Measurements from ENCODE around the gene TMEM60. TPM values are rescaled to one million over a fixed set of nuclear protein-coding genes. Genes with fewer than 3 reads are reported as not detected.

The TMEM60 gene
- total and polyA plus RNA-seq, 8 donors: 8.8 to 18.2 (median 14.5) TPM; not detected in 2

DNA sequence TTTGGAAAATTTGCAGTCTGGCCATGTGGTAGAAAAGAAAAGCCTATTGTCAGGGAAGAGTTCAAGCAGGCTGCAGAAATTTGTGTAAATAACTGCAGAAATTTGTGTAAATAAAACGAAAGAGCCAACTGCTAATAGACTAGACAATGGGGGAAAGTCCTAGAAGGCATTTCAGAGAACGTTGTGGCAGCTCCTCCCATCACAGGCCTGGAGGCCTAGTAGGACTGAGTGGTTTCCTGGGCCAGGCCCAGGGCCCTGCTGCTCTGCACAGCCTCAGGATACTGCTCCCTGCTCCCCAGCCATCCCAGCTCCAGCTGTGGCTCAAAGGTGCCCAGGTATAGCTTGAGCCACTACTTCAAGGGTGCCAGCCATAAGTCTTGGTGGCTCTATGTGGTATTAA is 51.1 kb downstream of the TMEM60 start:
- Histone ChIP-seq H3K4me1 (peaks cover 13 to 45% (median 28%) of the 10 kb centered on the region in 4 donors), H3K4me3 (no peak overlapping the region), H3K36me3 (peaks cover 0 to 36% (median 24%) of the 10 kb centered on the region in 4 donors), H3K27ac (no peak overlapping the region), H3K9me3 (no peaks in the 10 kb centered on the region), H3K27me3 (no peaks in the 10 kb centered on the region)
- TF ChIP-seq POLR2A (IDR thresholded peaks at IDR 0.05): no peak
- no peak for TF ChIP-seq CTCF (IDR thresholded peaks at IDR 0.05)
- no peak for TF ChIP-seq EP300 (IDR thresholded peaks at IDR 0.05)
- TF ChIP-seq POLR2AphosphoS5 (IDR thresholded peaks at IDR 0.05): no peak
- intact Hi-C loops (cut with DNase I; ENCODE audit: low total_unique reads): no loop called here
- WGBS, 5 donors: 17 to 45% (median 25%) methylated on average over 2 of the region's 2 CpGs
- no peak for DNase-seq

GRCh38 chr7:77746824-77747165 is 51.4 kb downstream of the TMEM60 start:
- no peak for DNase-seq
- peaks cover 13 to 41% (median 25%) of the 10 kb centered on the region in 4 donors for H3K4me1 ChIP-seq
- no peak overlapping the region for H3K27ac ChIP-seq
- H3K4me3 ChIP-seq: no peak overlapping the region
- WGBS, 5 donors: 87 to 100% (median 98%) methylated on average over 2 of the region's 2 CpGs
- peaks cover 0 to 36% (median 23%) of the 10 kb centered on the region in 4 donors for H3K36me3 ChIP-seq
- no peak for TF ChIP-seq EP300 (IDR thresholded peaks at IDR 0.05)
- TF ChIP-seq POLR2AphosphoS5 (IDR thresholded peaks at IDR 0.05): no peak
- no peak for TF ChIP-seq POLR2A (IDR thresholded peaks at IDR 0.05)
- no peak for TF ChIP-seq CTCF (IDR thresholded peaks at IDR 0.05)
- intact Hi-C loops (cut with DNase I; ENCODE audit: low total_unique reads): no loop called here
- H3K9me3 ChIP-seq: no peaks in the 10 kb centered on the region
- no peaks in the 10 kb centered on the region for H3K27me3 ChIP-seq

- H3K4me1 ChIP-seq: peaks cover 13 to 36% (median 23%) of the 10 kb centered on the region in 4 donors
- no peaks in the 10 kb centered on the region for H3K9me3 ChIP-seq
- WGBS, 5 donors: 74 to 84% (median 79%) methylated on average over 6 of the region's 6 CpGs
- no peak overlapping the region for H3K27ac ChIP-seq
- TF ChIP-seq POLR2A (IDR thresholded peaks at IDR 0.05): no peak
- TF ChIP-seq EP300 (IDR thresholded peaks at IDR 0.05): no peak
- no peak for TF ChIP-seq CTCF (IDR thresholded peaks at IDR 0.05)
- TF ChIP-seq POLR2AphosphoS5 (IDR thresholded peaks at IDR 0.05): no peak
- peaks cover 0 to 31% (median 20%) of the 10 kb centered on the region in 4 donors for H3K36me3 ChIP-seq
- no peaks in the 10 kb centered on the region for H3K27me3 ChIP-seq
- intact Hi-C loops (cut with DNase I; ENCODE audit: low total_unique reads): no loop called here
- no peak overlapping the region for H3K4me3 ChIP-seq
- DNase-seq: no peak
Observed at GRCh38 chr7:77746164-77746823, 51.9 kb downstream of the TMEM60 start.

DNA sequence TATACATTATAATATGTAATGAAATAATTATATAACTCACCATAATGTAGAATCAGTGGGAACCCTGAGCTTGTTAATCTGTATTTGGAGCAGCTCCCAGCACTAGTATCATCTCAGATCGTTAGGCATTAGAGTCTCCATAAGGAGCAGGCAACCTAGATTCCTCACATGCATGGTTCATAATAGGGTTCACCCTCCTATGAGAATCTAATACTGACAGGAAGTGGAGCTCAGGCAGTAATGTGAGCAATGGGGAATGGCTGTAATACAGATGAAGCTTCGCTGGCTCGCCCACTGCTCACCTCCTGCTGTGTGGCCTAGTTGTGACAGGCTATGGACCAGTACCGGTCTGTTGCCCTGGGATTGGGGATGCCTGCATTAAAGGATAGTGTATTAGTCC is 52.5 kb downstream of the TMEM60 start:
- no peak overlapping the region for H3K27ac ChIP-seq
- TF ChIP-seq CTCF (IDR thresholded peaks at IDR 0.05) (no peak), POLR2A (IDR thresholded peaks at IDR 0.05) (no peak), EP300 (IDR thresholded peaks at IDR 0.05) (no peak), POLR2AphosphoS5 (IDR thresholded peaks at IDR 0.05) (no peak)
- H3K27me3 ChIP-seq: no peaks in the 10 kb centered on the region
- no peak for DNase-seq
- intact Hi-C loops (cut with DNase I; ENCODE audit: low total_unique reads): no loop called here
- peaks cover 0 to 29% (median 15%) of the 10 kb centered on the region in 4 donors for H3K36me3 ChIP-seq
- H3K9me3 ChIP-seq: no peaks in the 10 kb centered on the region
- H3K4me3 ChIP-seq: no peak overlapping the region
- peaks cover 13 to 31% (median 20%) of the 10 kb centered on the region in 4 donors for H3K4me1 ChIP-seq
- WGBS, 5 donors: 90 to 96% (median 93%) methylated on average over 4 of the region's 4 CpGs

Other genes with a start within 250 kb of the TMEM60 start
- gene RSBN1L, start 102.0 kb downstream of the TMEM60 start, total RNA-seq: 10 to 100 TPM; 11.0 to 68.3 (median 11.6) TPM
- 10 to 100 TPM in 1 of 3 donors, 1 to 10 TPM in 2; 4.2 to 15.4 (median 6.3) TPM for gene RSBN1L, start 102.0 kb downstream of the TMEM60 start, polyA plus RNA-seq
- gene PHTF2, start 339 bp upstream of the TMEM60 start, total RNA-seq: 10 to 100 TPM in 4 of 5 donors, 1 to 10 TPM in 1; 4.6 to 42.9 (median 26.8) TPM
- gene PHTF2, start 339 bp upstream of the TMEM60 start, polyA plus RNA-seq: 1 to 10 TPM; 2.0 to 4.5 (median 2.0) TPM